ENCODE data around the gene SPATA9.

- TF ChIP-seq FOXM1 (IDR thresholded peaks at IDR 0.05; ENCODE audit: low read depth) (no peak), CTCF (IDR thresholded peaks at IDR 0.05) (no peak), CHD2 (IDR thresholded peaks at IDR 0.05; ENCODE audit: low read length, partially characterized antibody) (no peak), POLR2AphosphoS5 (IDR thresholded peaks at IDR 0.05; ENCODE audit: low read depth, low read length) (no peak), USF1 (IDR thresholded peaks at IDR 0.05; ENCODE audit: borderline replicate concordance, low read depth) (no peak), RAD21 (IDR thresholded peaks at IDR 0.05; ENCODE audit: low read length) (no peak), RFX5 (IDR thresholded peaks at IDR 0.05; ENCODE audit: low read length) (no peak)
Observed at GRCh38 chr5:95728494-95729114, 45.8 kb upstream of the SPATA9 start.
